UCSD-AML1 (cell line): ENCODE data around the gene SAXO2.
"Not testable (repeated sequence)": the region's sequence is repeated elsewhere in the genome, so short reads cannot be mapped to it uniquely, and the experiment has no call there.

ENCODE experiments used
- DNase-seq: peaks from one replicate; lab custom pipeline; 2025; ENCODE audit not compliant: unreplicated experiment; lab: John Stamatoyannopoulos, UW

SAXO2 gene

GRCh38 chr15:82333603-82334553 is 71.3 kb downstream of the SAXO2 start:
- not testable (repeated sequence) for DNase-seq
